ENCODE data around the gene GP5. TPM values are rescaled to one million over a fixed set of nuclear protein-coding genes. Genes with fewer than 3 reads are reported as not detected.

Gene GP5
- total and polyA plus RNA-seq, 2 of the 13 experiments (the other 11 are each of a cell fraction or from before 2014, with no cell fraction given): not detected

GRCh38 chr3:194351080-194351672 lies 47.9 kb downstream of the GP5 start, which contains the start of gene CPN2 (continued):
- TF ChIP-seq THRA (CRISPR knock-in tag; IDR thresholded peaks at IDR 0.05; ENCODE audit: borderline replicate concordance): peak; percentile 81
- TF ChIP-seq KDM5B (CRISPR knock-in tag; IDR thresholded peaks at IDR 0.05; ENCODE audit: borderline replicate concordance): peak; percentile 70; the same call in 1 of the 2 replicates
- TF ChIP-seq GPN1 (CRISPR knock-in tag; IDR thresholded peaks at IDR 0.05; ENCODE audit: borderline replicate concordance): no peak
- peak; percentile 42; the same call in 1 of the 2 replicates for TF ChIP-seq SOX5 (CRISPR knock-in tag; IDR thresholded peaks at IDR 0.05; ENCODE audit: borderline replicate concordance)
- TF ChIP-seq RELA (CRISPR knock-in tag; IDR thresholded peaks at IDR 0.05): no peak
- TF ChIP-seq ZNF430 (CRISPR knock-in tag; IDR thresholded peaks at IDR 0.05): no peak
- no peak for TF ChIP-seq PRDM15 (CRISPR knock-in tag; IDR thresholded peaks at IDR 0.05)
- TF ChIP-seq HOMEZ (CRISPR knock-in tag; IDR thresholded peaks at IDR 0.05; ENCODE audit: low read depth): no peak
- no peak for TF ChIP-seq MBD4 (IDR thresholded peaks at IDR 0.05; ENCODE audit: borderline replicate concordance, low read length)
- TF ChIP-seq ZNF180 (CRISPR knock-in tag; IDR thresholded peaks at IDR 0.05; ENCODE audit: borderline replicate concordance, low read depth): no peak
- TF ChIP-seq ZNF597 (CRISPR knock-in tag; IDR thresholded peaks at IDR 0.05): no peak
- TF ChIP-seq CREM (IDR thresholded peaks at IDR 0.05): peak; percentile 54; the same call in 1 of the 2 replicates
- TF ChIP-seq CREM (CRISPR knock-in tag; IDR thresholded peaks at IDR 0.05): no peak
- TF ChIP-seq ZNF136 (CRISPR knock-in tag; IDR thresholded peaks at IDR 0.05; ENCODE audit: low read depth): no peak
- no peak for TF ChIP-seq MAFF (IDR thresholded peaks at IDR 0.05; ENCODE audit: low read depth, low read length)
- peak; percentile 34; the same call in 1 of the 2 replicates for TF ChIP-seq MTERF4 (CRISPR knock-in tag; IDR thresholded peaks at IDR 0.05)
- TF ChIP-seq ZBTB7A (CRISPR knock-in tag; IDR thresholded peaks at IDR 0.05): 0 out of 2 replicates have a peak, but pooled peaks have one; percentile 17
- no peak for TF ChIP-seq MAF1 (CRISPR knock-in tag; IDR thresholded peaks at IDR 0.05; ENCODE audit: borderline replicate concordance)
- peak; percentile 43; the same call in 1 of the 2 replicates for TF ChIP-seq ZNF782 (CRISPR knock-in tag; IDR thresholded peaks at IDR 0.05; ENCODE audit: borderline replicate concordance)
- peak; percentile 63; the same call in 1 of the 2 replicates for TF ChIP-seq FOXJ3 (CRISPR knock-in tag; IDR thresholded peaks at IDR 0.05; ENCODE audit: borderline replicate concordance)
- TF ChIP-seq SNRNP70 (IDR thresholded peaks at IDR 0.05; ENCODE audit: low read depth, low read length): no peak
- TF ChIP-seq ZNF468 (CRISPR knock-in tag; IDR thresholded peaks at IDR 0.05): no peak
